HG02970 (cell line): ENCODE data around the gene MAMLD1.

Source experiments
- ATAC-seq: cut with Tn5 transposase; IDR thresholded peaks from one replicate; pipeline ENCODE4 v1.9.1; 2021; ENCODE audit warnings: mild to moderate bottlenecking, moderate library complexity, moderate number of reproducible peaks; ENCODE audit not compliant: unreplicated experiment, low FRiP score

MAMLD1 gene

GRCh38 chrX:150352581-150352980, 10.5 kb upstream of the MAMLD1 start:
- no peak for ATAC-seq

- no peak for ATAC-seq
These were observed 7.2 kb upstream of the MAMLD1 start for GRCh38 chrX:150355913-150356312.

DNA sequence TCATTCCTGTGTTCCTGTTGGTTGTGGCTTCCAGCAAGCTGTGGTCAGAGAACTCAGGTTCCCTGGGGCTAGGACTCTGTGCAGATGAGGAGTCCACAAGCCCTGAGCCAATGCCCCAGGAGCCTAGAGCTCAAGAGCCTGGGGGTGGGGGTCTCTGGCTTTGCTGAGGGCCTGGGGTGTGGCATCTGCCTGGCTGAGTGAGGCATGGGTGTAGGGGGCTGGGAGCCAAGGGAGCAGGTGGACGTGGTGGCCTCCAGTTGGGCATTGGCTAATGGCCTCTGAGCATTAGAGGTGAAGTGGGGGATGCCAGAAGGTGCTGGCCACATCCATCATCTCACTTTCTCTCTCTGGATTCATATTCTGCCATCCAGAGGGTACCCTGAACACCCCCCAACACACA, 5.3 kb upstream of the MAMLD1 start:
- no peak for ATAC-seq

DNA sequence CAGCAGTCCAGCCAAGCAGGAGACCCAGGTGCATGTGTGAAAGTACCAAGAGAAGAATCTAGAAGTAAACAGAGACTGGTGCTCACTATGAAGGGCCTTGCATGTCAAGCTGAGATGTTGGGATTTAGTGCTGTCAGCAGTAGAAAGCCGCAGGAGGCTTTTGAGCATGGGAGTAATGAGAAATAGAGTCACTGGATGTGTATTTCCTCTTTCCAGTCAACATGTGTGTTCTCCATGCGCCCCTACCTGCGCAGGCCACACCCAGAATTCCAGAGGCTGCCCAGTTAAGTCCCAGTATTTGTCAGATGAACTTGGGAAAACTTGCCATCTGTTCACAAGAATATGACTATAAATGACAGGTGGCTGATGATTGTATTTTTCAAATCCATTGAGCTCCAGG, 4.5 kb upstream of the MAMLD1 start:
- ATAC-seq = no peak

DNA sequence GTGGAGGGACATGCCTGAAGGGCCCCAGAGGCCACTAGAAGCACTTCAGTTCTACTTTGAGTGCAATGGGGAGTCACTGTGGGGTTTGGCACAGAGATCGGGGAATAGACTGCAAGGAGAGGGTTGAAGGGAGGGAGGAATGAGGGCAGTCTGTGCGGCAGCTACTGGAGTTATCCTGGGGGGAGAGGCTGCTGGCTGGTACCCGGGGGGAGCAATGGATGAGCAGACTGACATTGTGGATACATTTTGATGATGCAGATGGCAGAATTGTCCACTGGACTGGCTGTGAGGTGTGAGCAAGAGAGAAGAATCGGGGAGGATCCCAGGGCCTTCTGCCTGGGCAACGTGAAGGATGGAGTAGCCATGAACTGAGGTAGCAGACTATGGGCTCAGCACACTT, 2.8 kb upstream of the MAMLD1 start:
- no peak for ATAC-seq

GRCh38 chrX:150361070-150361776, 1.9 kb upstream of the MAMLD1 start:
- no peak for ATAC-seq

DNA sequence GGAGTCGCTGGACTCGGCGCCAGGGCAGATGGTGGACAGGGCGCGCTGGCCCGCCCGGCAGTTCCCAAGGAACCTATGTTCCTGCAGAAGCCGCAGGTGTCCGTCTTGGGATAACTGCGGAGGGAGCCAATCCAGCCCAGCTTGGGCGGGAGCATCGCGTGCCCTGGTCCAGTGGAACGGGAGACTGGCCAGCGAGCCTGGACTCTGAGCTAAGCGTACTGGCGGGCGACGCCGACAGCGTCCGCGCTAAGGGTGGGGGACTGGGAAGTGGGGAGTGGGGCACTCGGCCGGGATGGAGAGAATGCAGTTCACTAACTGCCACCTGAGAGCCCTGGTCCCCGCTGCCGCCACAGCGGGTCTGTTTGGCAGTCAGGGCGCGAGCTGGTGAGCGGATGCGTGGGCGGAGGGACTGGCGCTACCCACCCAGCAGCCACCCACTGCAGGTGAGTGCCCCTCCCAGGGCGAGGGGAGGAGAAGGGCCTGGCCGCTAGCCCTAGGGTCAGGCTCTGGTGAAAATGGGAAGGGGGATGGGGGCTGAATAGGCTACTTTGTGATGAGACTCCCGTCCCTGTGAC, 1.3 kb upstream of the MAMLD1 start:
- ATAC-seq = no peak

- ATAC-seq = no peak
These were observed 637 bp downstream of the MAMLD1 start for GRCh38 chrX:150363561-150364346.

GRCh38 chrX:150364347-150365050, 1.4 kb downstream of the MAMLD1 start:
- ATAC-seq = no peak

DNA sequence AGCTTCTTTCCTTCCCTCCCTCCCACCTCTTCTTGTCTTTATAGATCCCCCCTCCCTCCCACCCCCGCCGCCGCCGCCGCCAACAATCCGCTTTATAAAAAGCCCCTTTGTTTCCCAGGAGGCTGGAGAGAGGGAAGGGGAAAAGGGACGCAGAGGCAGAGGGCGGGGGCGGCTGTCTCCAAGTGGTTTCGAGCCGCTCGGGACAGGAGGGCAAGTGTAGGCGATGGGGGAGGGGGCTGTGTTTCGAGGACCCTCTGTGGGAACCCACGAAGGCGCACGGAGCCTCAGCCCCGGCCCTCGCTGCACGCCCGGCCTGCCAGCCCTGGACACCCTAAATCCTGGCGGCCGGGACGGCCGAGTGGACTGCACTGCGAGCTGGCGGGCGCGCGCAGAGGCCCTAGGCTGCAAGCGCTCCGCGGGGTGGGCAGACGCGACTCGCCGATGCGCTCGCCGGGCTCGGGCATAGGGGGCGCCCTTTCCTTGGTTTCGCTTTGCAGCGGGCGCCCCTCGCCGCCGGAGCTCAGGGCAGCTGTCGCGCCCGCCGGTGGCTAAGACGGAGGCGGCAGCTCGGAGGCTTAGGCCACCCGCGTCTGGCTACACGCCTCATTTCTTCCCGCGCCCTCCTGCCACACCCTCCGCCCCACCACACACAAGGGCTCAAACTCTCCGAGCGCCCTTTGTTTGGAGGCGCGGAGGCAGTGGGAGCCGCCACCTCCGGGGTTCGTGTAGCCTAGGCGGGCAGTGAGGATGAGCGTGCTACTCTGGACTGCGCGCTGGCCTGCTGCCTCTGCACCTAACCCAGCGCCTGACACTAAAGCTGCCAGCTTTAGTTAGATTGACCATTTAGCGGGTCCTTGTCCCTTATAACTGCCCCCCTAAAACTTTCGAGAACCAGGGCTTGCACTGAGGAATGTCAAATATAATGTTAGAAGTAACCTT, 2.2 kb downstream of the MAMLD1 start:
- no peak for ATAC-seq

GRCh38 chrX:150365990-150366911, 3.1 kb downstream of the MAMLD1 start:
- no peak for ATAC-seq

DNA sequence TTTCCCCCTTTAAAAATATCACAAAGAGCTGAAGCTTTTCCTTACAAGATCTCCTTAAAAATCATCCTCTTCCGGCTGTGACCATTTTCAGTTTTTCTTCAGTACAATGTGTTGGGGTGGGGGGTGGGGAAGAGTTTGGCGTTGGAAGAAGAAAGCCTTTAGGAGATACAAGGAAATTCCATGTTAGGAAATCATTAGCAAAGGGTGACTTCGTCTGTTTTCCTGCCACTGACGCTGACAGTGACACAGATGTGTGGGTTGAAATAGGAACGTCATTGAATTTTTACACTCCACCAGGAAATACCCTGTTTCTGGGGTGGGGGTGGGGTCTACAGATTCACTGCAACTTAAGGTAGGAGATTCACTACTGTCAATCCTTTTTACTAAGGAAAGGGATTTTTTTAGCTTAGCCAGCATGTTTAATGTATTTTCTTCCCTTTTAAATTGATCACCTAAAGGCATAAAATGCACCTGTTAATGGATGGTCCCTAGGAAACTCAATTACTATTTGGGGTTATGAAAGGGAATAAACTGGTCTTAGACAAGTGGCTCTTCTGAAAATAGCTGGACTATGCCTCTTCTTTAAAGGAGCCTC, 3.9 kb downstream of the MAMLD1 start:
- no peak for ATAC-seq

DNA sequence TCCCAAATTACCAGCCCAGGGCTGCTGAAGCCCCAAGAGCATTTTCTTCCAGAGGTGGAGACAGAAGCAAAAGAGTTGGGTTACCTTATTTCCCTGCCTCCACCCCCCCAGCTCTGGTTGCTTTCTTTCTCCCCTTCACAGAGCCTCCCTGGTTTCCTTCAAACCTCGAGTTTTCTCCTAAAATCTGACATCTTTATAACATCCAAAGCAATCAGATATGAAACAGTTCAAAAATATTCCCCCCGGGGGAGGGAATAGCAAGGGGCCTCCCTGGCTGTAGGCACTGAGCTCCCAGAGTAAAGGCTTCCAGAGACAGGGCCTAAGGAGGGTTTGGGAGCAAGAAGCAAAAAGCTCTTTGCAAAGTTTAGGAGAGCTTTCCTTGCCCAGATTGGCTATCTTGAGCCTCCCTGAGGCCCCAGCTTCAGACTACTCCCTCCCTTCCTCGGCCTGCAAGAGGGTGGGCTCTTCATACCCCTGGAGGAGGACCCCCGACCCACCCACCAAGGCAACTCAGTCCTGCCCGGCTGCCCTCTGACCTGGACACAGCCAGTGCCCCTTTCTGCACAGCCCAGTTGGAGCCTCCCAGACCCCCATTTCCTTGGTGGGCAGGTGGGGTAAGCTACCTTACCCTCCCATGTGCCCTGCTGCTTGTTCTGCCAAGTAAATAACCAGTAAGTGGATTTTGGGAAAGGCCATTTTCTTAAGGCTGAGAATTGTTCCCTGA, 7.6 kb downstream of the MAMLD1 start:
- no peak for ATAC-seq

GRCh38 chrX:150371877-150372276, 8.8 kb downstream of the MAMLD1 start:
- no peak for ATAC-seq

GRCh38 chrX:150372280-150372679, 9.2 kb downstream of the MAMLD1 start:
- ATAC-seq = no peak

GRCh38 chrX:150372756-150373155, 9.6 kb downstream of the MAMLD1 start:
- ATAC-seq = no peak

DNA sequence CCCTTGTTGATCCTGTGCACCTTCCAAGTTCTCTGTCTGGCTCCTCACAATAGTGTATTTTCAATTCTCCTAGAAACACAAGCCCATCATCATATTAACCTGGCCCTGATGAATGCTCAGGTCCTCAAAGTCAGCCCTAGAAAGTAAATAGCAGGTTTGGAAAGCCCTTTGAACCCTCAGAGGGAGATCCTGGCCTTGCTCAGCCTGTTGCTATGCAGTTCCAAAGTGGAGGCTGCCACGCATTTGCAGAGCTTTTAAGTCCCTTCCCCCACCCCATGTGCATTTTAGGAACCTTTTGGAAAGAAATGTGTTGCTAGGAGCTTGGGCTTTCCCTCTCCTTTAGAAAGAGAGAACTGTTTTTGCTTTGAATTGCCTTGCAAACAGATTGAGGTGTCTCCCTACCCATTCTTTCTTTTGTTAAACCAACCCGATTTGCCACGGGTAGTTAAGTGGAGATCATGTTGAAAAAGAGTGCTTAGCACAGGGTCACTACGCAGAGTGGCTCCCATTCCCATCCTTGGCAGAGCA, 12.2 kb downstream of the MAMLD1 start:
- ATAC-seq = no peak

- no peak for ATAC-seq
These were observed 13.9 kb downstream of the MAMLD1 start for GRCh38 chrX:150377005-150377404.
